LNCaP clone FGC (cell line): ENCODE measurements around the gene RNF207.

ENCODE experiments used
- DNase-seq: peaks from one replicate; pipeline ENCODE4 v3.0.0-alpha.2; 2011; ENCODE audit warnings: low read depth
- H3K4me3 ChIP-seq: 2 replicates; pipeline ENCODE4 v1.5.1; 2011; ENCODE audit warnings: mild to moderate bottlenecking, low read depth, low read length, control low read depth
- TF ChIP-seq, protein P1 (sequence below): IDR thresholded peaks from 2 replicates; pipeline ENCODE4 v1.5.1; 2012; ENCODE audit warnings: mild to moderate bottlenecking; ENCODE audit not compliant: control insufficient read depth, insufficient read depth; ENCODE audit errors: extremely low read depth

Gene RNF207

DNA sequence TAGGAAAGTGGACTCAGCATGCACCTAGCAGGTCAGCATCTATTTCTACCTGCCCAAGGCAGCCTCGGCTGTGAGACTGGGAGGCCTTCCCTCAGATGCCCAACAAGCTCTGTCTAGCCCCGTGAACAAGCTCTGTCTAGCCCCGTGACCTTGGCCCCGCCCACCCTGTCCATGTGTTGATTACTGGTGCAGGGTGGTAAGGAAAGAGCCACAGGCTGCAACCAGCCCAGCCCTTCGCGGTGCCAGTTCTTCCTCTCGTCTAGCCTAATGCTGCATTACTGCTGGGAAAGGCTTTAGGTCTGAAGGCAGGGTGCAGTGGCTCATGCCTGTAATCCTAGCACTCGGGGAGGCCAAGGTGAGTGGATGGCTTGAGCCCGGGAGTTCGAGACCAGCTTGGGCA, 52.8 kb downstream of the RNF207 start:
- no peak overlapping the region for H3K4me3 ChIP-seq
- TF ChIP-seq, protein P1, sequence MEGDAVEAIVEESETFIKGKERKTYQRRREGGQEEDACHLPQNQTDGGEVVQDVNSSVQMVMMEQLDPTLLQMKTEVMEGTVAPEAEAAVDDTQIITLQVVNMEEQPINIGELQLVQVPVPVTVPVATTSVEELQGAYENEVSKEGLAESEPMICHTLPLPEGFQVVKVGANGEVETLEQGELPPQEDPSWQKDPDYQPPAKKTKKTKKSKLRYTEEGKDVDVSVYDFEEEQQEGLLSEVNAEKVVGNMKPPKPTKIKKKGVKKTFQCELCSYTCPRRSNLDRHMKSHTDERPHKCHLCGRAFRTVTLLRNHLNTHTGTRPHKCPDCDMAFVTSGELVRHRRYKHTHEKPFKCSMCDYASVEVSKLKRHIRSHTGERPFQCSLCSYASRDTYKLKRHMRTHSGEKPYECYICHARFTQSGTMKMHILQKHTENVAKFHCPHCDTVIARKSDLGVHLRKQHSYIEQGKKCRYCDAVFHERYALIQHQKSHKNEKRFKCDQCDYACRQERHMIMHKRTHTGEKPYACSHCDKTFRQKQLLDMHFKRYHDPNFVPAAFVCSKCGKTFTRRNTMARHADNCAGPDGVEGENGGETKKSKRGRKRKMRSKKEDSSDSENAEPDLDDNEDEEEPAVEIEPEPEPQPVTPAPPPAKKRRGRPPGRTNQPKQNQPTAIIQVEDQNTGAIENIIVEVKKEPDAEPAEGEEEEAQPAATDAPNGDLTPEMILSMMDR = no peak
- DNase-seq = no peak

GRCh38 chr1:6259491-6260362, 53.8 kb downstream of the RNF207 start:
- TF ChIP-seq, protein P1 = no peak
- H3K4me3 ChIP-seq = peak overlapping the region; percentile 41
- no peak for DNase-seq

DNA sequence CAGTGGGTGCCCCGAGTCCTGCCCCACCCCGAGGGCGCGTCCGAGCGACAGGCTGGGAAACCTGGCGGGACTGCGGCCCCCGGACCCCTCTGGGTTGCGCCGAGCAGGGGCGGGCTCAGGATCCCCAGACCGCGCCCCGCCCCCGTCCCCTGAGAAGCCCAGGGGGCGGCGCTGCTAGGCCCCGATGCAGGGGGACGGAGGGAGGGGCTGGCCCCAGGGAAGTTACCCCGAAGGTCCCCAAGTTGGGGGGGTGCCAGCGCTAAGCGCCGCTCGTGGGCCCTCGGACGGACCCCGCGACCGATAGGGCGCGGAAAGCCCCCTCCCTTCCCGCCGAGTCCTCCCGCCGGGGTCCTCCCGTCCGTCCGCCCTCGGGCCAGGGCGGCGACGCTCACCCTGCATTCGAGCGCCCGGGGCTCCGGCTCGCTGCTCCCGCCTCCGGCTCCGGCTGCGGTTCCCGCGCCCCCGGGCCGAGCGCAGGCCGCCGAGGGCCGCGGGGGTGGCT, 54.6 kb downstream of the RNF207 start:
- H3K4me3 ChIP-seq = peak overlapping the region; percentile 41
- no peak for DNase-seq
- TF ChIP-seq, protein P1 = no peak

- TF ChIP-seq, protein P1 = no peak
- no peak for DNase-seq
These were observed 55.2 kb downstream of the RNF207 start, which contains the start of gene GPR153 for GRCh38 chr1:6260961-6261614. GPR153 (minus strand) TSS chr1:6261098; CDS start chr1:6254905, 6,193 bp downstream.

GRCh38 chr1:6261615-6261995, 55.7 kb downstream of the RNF207 start:
- TF ChIP-seq, protein P1 = no peak
- DNase-seq = no peak
- no peak overlapping the region for H3K4me3 ChIP-seq

More at GRCh38 chr1:6260961-6261614, 55.2 kb downstream of the RNF207 start, which contains the start of gene GPR153:
- peak within 1 kb of the TSS; percentile 41 for H3K4me3 ChIP-seq

GRCh38 chr1:6262555-6263420, 56.9 kb downstream of the RNF207 start:
- no peak overlapping the region for H3K4me3 ChIP-seq
- TF ChIP-seq, protein P1 = no peak

More at GRCh38 chr1:6262555-6263420, 56.9 kb downstream of the RNF207 start:
- DNase-seq = no peak
